ENCODE measurements around the gene IL11. TPM values are rescaled to one million over a fixed set of nuclear protein-coding genes. Genes with fewer than 3 reads are reported as not detected.

The IL11 gene
- total and polyA plus RNA-seq, 2 of the 8 experiments (the other 6 are each of a cell fraction or from before 2014, with no cell fraction given) = 1.7 to 2.8 TPM

GRCh38 chr19:55387736-55388497, 17.7 kb upstream of the IL11 start:
- peak overlapping the region in 1 of 4 experiments; percentile 13; a peak in 1 of 7 replicates for H3K9ac ChIP-seq (replicated peaks in 1 of 4; ENCODE audit: extremely low read depth in 1 of 4, low read depth in 3 of 4, low read length in 3 of 4)
- no peak overlapping the region for H3K27ac ChIP-seq (ENCODE audit: low read depth, low read length)
- WGBS, 2 experiments (ENCODE audit: extremely low coverage in 1 of 2, insufficient coverage in 1 of 2, insufficient read length in 1 of 2, insufficient replicate concordance in 2 of 2, low coverage in 1 of 2, low lambda C conversion rate in 2 of 2, missing lambda C conversion rate in 1 of 2) = 91% methylated on average over 24 of the region's 24 CpGs; no CpG with 5 or more reads in 1 of the 2 experiments
- no peak overlapping the region for H2AK5ac ChIP-seq (ENCODE audit: low read depth, low read length)
- FAIRE-seq = no peak
- no peak overlapping the region for H2BK12ac ChIP-seq (ENCODE audit: low read depth, low read length)
- peaks cover 25 to 45% of the 10 kb centered on the region in 2 experiments for H4K20me1 ChIP-seq (replicated peaks in 1 of 2; ENCODE audit: control insufficient read depth in 1 of 2, insufficient read depth in 2 of 2, low read length in 2 of 2)
- H4K5ac ChIP-seq (ENCODE audit: insufficient read length, low read depth, low read length) = no peak overlapping the region
- peaks cover 28% of the 10 kb centered on the region for H3K79me1 ChIP-seq (ENCODE audit: low read depth, low read length)
- H3K9me3 ChIP-seq (ENCODE audit: insufficient read depth in 2 of 2, low read depth in 1 of 2, low read length in 1 of 2) = no peaks in the 10 kb centered on the region
- no peak for DNase-seq (ENCODE audit: low read depth in 1 of 2, low spot score in 2 of 2)
- H3K14ac ChIP-seq (ENCODE audit: insufficient read length) = no peak overlapping the region
- H4K91ac ChIP-seq (replicated peaks; ENCODE audit: insufficient read length, low read length) = no peak overlapping the region
- TF ChIP-seq SP1 (IDR thresholded peaks at IDR 0.05; ENCODE audit: low read depth, low read length) (peak; percentile 28; the same call in 1 of the 2 replicates), NRF1 (IDR thresholded peaks at IDR 0.05; ENCODE audit: low read depth, low read length) (no peak)
- no peak overlapping the region for H2AFZ ChIP-seq (ENCODE audit: low read length)
- H2BK120ac ChIP-seq (replicated peaks; ENCODE audit: low read depth, low read length) = no peak overlapping the region
- peak overlapping the region; percentile 87 to 95 for H3K4me2 ChIP-seq (ENCODE audit: insufficient read depth in 1 of 2, low read depth in 2 of 2, low read length in 2 of 2)
- 0 out of 2 replicates have a peak overlapping the region, but pooled peaks have one; percentile 28 for H4K8ac ChIP-seq (ENCODE audit: extremely low read depth, insufficient read depth, low read length)
- H2BK5ac ChIP-seq (ENCODE audit: low read depth, low read length) = no peak overlapping the region
- H2BK15ac ChIP-seq (ENCODE audit: low read length) = no peak overlapping the region
- POLR2A ChIA-PET (ENCODE audit: partially characterized antibody) = interaction anchor here (0.6 to 26.7 kb wide), 23 partner anchors 11 to 266 kb away, joined by 3 to 874 read pairs (median 5); partner anchors contain the start of genes HSPBP1, IL11, KMT5C and TMEM190
- no peak overlapping the region for H3K56ac ChIP-seq (replicated peaks; ENCODE audit: insufficient read length, low read depth, low read length)
- H3K4ac ChIP-seq (replicated peaks; ENCODE audit: insufficient read length, low read depth, low read length) = no peak overlapping the region
- peaks cover 25% of the 10 kb centered on the region for H3K23me2 ChIP-seq (ENCODE audit: low read depth, low read length)
- no peaks in the 10 kb centered on the region for H3K27me3 ChIP-seq (replicated peaks in 1 of 4; ENCODE audit: control insufficient read depth in 3 of 4, extremely low read depth in 1 of 4, insufficient read depth in 3 of 4, low read length in 3 of 4)
- peak overlapping the region; percentile 19 to 97 (median 90); a peak in 4 of 8 replicates for H3K4me3 ChIP-seq (ENCODE audit: extremely low read depth in 1 of 4, insufficient read depth in 2 of 4, low read depth in 3 of 4, low read length in 4 of 4)
- no peak overlapping the region for H2BK20ac ChIP-seq (ENCODE audit: low read length)
- H3K79me2 ChIP-seq (ENCODE audit: control insufficient read depth in 1 of 2, insufficient read depth in 2 of 2, low read length in 2 of 2) = peaks cover 17 to 27% of the 10 kb centered on the region in 2 experiments; a peak in 3 of 4 replicates
- no peak overlapping the region for H3K18ac ChIP-seq (ENCODE audit: extremely low read depth, low read length)
- H3K4me1 ChIP-seq (replicated peaks in 1 of 4; ENCODE audit: control insufficient read depth in 3 of 4, insufficient read depth in 4 of 4, low read length in 3 of 4) = peaks cover 0 to 56% (median 45%) of the 10 kb centered on the region in 4 experiments; a peak in 6 of 7 replicates
- peaks cover 23 to 35% (median 26%) of the 10 kb centered on the region in 4 experiments for H3K36me3 ChIP-seq (ENCODE audit: control insufficient read depth in 2 of 4, insufficient read depth in 4 of 4, low read length in 3 of 4)
- CTCF ChIA-PET (ENCODE audit: partially characterized antibody) = interaction anchor here (0.6 to 6.1 kb wide), 8 partner anchors 14 to 251 kb away, joined by 3 to 39 read pairs (median 4); no protein-coding TSS in a partner anchor
- H3K23ac ChIP-seq (ENCODE audit: insufficient read length) = no peak overlapping the region
